Mesothelial cell of epicardium (in vitro differentiated cells): Measurements from ENCODE around the gene CDC20B. TPM values are rescaled to one million over a fixed set of nuclear protein-coding genes. Genes with fewer than 3 reads are reported as not detected.

Experiments used
- DNase-seq, 2 experiments: peaks; one replicate each; pipeline ENCODE4 v3.0.0; 2021; ENCODE audit warnings: low spot score in 2 of 2; ENCODE audit not compliant: unreplicated experiment in 2 of 2
- H3K27ac Mint-ChIP-seq: 2 replicates; pipeline ENCODE4 v1.8.0; 2021; ENCODE audit warnings: mixed read lengths
- H3K27me3 Mint-ChIP-seq: 2 replicates; pipeline ENCODE4 v1.8.0; 2021; ENCODE audit warnings: low read depth, mixed read lengths
- H3K36me3 Mint-ChIP-seq: 2 replicates; pipeline ENCODE4 v1.8.0; 2021; ENCODE audit warnings: mixed read lengths
- H3K4me1 Mint-ChIP-seq: 2 replicates; pipeline ENCODE4 v1.8.0; 2021; ENCODE audit warnings: mixed read lengths
- H3K4me3 Mint-ChIP-seq: 2 replicates; pipeline ENCODE4 v1.8.0; 2021; ENCODE audit warnings: mild to moderate bottlenecking, moderate library complexity, mixed read lengths
- H3K9me3 Mint-ChIP-seq: 2 replicates; pipeline ENCODE4 v1.8.0; 2021; ENCODE audit warnings: mixed read lengths
- microRNA-seq: library from miRNA; unstranded; fragments of <30 nt; microRNA quantifications from one replicate; pipeline ENCODE4 v1.2.0, GENCODE V29; 2021; ENCODE audit warnings: inconsistent platforms, mixed read lengths
- total RNA-seq: library from RNA; stranded (reverse); gene quantifications from 3 replicates; pipeline ENCODE4 v1.2.1, GENCODE V29; 2021
- TF ChIP-seq, protein P1 (sequence below): fragments of 200-600 bp; sonication (generic); IDR thresholded peaks from one replicate; pipeline ENCODE4 v1.5.0; 2021; ENCODE audit warnings: antibody characterized with exemption; ENCODE audit not compliant: unreplicated experiment

The CDC20B gene
- total RNA-seq, 1 donor from 2014 or later = 0.09 TPM

GRCh38 chr5:55063220-55063863, 109.6 kb downstream of the CDC20B start:
- peaks cover 6% of the 10 kb centered on the region for H3K9me3 Mint-ChIP-seq
- DNase-seq = no peak
- H3K27ac Mint-ChIP-seq = no peak overlapping the region
- no peaks in the 10 kb centered on the region for H3K4me1 Mint-ChIP-seq
- no peaks in the 10 kb centered on the region for H3K36me3 Mint-ChIP-seq
- peaks cover 21% of the 10 kb centered on the region for H3K27me3 Mint-ChIP-seq
- H3K4me3 Mint-ChIP-seq = no peak overlapping the region
- TF ChIP-seq, protein P1, sequence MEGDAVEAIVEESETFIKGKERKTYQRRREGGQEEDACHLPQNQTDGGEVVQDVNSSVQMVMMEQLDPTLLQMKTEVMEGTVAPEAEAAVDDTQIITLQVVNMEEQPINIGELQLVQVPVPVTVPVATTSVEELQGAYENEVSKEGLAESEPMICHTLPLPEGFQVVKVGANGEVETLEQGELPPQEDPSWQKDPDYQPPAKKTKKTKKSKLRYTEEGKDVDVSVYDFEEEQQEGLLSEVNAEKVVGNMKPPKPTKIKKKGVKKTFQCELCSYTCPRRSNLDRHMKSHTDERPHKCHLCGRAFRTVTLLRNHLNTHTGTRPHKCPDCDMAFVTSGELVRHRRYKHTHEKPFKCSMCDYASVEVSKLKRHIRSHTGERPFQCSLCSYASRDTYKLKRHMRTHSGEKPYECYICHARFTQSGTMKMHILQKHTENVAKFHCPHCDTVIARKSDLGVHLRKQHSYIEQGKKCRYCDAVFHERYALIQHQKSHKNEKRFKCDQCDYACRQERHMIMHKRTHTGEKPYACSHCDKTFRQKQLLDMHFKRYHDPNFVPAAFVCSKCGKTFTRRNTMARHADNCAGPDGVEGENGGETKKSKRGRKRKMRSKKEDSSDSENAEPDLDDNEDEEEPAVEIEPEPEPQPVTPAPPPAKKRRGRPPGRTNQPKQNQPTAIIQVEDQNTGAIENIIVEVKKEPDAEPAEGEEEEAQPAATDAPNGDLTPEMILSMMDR = no peak

Small RNA genes within 50 kb of the gene (microRNA-seq; reads per million reads assigned to microRNA genes)
- gene MIR449A (30.2 reads per million, percentile 50 among the genes with 10 or more reads in this experiment), gene MIR449B (1.2 reads per million), gene MIR449C (3.5 reads per million, percentile 9 among the genes with 10 or more reads in this experiment)

Other genes starting within 250 kb of the CDC20B start
- gene ESM1, start 187.6 kb downstream of the CDC20B start, total RNA-seq = 0.23 to 0.40 TPM in 2 of 3 replicates, not detected in the other
- gene GZMK, start 148.9 kb downstream of the CDC20B start, total RNA-seq = not detected in 3 replicates
- not detected in 3 replicates for gene GZMA, start 70.5 kb downstream of the CDC20B start, total RNA-seq
- gene GPX8, start 13.0 kb downstream of the CDC20B start, total RNA-seq = 86.4 to 90.3 TPM (median 86.8 TPM) in 3 replicates
- gene MCIDAS, start 54.1 kb upstream of the CDC20B start, total RNA-seq = not detected in 3 replicates
- gene CCNO, start 60.4 kb upstream of the CDC20B start, total RNA-seq = 0.20 to 0.80 TPM (median 0.45 TPM) in 3 replicates
- gene DHX29, start 134.5 kb upstream of the CDC20B start, total RNA-seq = 22.4 to 25.1 TPM (median 23.7 TPM) in 3 replicates
- gene MTREX, start 134.8 kb upstream of the CDC20B start, total RNA-seq = 75.2 to 78.7 TPM (median 78.6 TPM) in 3 replicates